PFSK-1 (cell line): ENCODE results near the gene ELMO2.

Experiments used
- FOXP2 ChIP-seq: optimal IDR thresholded peaks from 2 replicates; pipeline ENCODE3; 2011; ENCODE audit warnings: borderline replicate concordance, control low read depth, inconsistent platforms; ENCODE audit not compliant: insufficient read depth; ENCODE audit errors: extremely low read length, extremely low read depth
- POLR2AphosphoS5 ChIP-seq: IDR thresholded peaks from 2 replicates; pipeline ENCODE4 v1.6.1; 2012; ENCODE audit warnings: low read depth, mild to moderate bottlenecking, control low read depth, low read length, moderate library complexity
- SIN3A ChIP-seq: IDR thresholded peaks from 2 replicates; pipeline ENCODE4 v1.6.1; 2012; ENCODE audit warnings: mild to moderate bottlenecking, low read length, moderate library complexity, borderline replicate concordance; ENCODE audit not compliant: insufficient read depth
- TAF1 ChIP-seq: IDR thresholded peaks from 2 replicates; pipeline ENCODE4 v1.6.1; 2012; ENCODE audit warnings: low read length, control low read depth, borderline replicate concordance; ENCODE audit not compliant: insufficient read depth
- TF ChIP-seq, protein P1 (sequence below), 2 experiments: IDR thresholded peaks; 2 replicates each; pipeline versions ENCODE4 v1.6.1 to v1.8.0; 2011 to 2012; ENCODE audit warnings: low read depth in 2 of 2, low read length in 2 of 2, control low read depth in 1 of 2, inconsistent platforms in 1 of 2, mild to moderate bottlenecking in 1 of 2, moderate library complexity in 1 of 2; ENCODE audit not compliant: insufficient read depth in 1 of 2

Gene ELMO2

DNA sequence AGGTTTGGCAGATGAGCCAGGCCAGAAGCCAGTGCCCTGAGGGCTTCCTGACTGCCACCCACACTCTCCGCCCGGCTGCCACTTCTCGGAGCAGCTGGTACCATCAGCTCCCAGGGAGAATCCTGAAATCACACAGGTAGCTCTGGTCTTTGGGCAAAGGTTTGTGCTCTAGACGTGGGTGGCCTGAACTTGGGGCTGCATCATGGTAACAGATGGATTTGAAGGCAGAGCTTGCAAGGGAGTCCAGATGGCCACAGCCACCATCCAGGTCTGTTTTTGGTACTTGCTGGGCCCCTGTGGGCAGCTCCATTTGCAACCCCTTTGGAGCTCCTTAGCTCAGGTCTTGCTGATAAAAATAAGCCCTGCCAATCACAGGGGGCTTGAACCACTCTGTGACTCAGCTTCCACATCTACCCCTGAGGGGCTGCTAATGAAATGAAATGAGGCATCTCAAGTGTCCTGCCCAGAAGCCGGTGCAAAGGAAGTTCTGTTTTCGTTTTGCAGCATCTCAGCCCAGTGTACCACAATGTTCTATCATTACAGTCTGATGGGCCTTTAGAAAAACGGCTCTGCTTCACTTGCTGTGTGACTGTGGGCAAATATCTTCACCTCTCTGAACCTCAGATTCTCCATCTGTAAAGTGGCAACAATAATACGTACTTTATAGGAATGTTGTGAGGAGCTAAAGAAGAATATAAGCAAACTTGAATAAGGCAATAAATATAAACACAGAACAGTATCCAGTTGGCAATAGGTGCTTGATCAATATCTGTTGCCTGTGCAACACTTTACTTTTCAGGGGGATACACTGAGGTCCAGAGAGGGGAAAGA lies 73.0 kb downstream of the ELMO2 start:
- TF ChIP-seq, protein P1, sequence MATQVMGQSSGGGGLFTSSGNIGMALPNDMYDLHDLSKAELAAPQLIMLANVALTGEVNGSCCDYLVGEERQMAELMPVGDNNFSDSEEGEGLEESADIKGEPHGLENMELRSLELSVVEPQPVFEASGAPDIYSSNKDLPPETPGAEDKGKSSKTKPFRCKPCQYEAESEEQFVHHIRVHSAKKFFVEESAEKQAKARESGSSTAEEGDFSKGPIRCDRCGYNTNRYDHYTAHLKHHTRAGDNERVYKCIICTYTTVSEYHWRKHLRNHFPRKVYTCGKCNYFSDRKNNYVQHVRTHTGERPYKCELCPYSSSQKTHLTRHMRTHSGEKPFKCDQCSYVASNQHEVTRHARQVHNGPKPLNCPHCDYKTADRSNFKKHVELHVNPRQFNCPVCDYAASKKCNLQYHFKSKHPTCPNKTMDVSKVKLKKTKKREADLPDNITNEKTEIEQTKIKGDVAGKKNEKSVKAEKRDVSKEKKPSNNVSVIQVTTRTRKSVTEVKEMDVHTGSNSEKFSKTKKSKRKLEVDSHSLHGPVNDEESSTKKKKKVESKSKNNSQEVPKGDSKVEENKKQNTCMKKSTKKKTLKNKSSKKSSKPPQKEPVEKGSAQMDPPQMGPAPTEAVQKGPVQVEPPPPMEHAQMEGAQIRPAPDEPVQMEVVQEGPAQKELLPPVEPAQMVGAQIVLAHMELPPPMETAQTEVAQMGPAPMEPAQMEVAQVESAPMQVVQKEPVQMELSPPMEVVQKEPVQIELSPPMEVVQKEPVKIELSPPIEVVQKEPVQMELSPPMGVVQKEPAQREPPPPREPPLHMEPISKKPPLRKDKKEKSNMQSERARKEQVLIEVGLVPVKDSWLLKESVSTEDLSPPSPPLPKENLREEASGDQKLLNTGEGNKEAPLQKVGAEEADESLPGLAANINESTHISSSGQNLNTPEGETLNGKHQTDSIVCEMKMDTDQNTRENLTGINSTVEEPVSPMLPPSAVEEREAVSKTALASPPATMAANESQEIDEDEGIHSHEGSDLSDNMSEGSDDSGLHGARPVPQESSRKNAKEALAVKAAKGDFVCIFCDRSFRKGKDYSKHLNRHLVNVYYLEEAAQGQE (IDR thresholded peaks at IDR 0.05; ENCODE audit: insufficient read depth in 1 of 2, low read depth in 2 of 2, low read length in 2 of 2), result no peak
- TF ChIP-seq SIN3A, result no peak
- TF ChIP-seq FOXP2, result no peak
- TF ChIP-seq POLR2AphosphoS5, result no peak
- no peak for TF ChIP-seq TAF1

DNA sequence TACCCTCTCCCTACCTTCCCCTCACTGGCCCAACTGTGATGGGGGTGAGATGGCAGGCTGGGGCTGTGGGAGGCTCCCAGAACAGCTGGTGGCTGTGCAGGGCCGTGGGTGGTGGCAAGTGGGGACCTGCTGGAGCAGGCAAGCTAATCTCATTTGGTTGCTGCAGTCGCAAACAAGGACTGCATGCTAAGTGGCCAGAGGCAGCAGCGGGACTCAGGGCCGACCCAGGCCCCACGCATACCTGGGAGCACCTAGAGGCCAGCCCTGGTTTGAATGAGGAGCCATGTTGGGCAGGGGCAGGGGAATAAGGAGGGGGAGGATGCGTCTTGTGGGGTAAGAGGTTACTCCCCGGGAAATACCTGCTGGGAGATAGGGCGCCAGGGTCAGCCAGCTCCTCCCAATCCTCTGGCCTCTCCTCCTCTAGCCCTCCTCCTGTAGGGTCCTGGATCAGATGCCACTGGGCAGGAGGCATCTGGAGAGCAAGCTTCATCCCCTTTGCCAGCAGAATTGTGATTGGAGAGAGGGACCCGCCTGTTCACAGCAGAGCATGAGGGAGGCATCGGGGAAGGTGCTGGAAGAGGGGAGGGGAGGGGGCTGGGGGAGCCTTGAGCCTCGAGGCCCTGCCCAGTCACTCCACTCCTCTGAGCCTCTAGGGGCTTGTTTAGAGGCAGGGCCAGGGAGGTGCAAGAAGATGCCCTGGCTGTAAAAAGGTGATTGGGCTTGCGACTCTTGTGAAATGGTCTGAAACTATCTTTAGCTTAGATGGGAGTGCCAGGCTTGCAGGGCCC lies 73.8 kb downstream of the ELMO2 start:
- TF ChIP-seq TAF1, result no peak
- TF ChIP-seq POLR2AphosphoS5, result no peak
- TF ChIP-seq, protein P1 (IDR thresholded peaks at IDR 0.05; ENCODE audit: insufficient read depth in 1 of 2, low read depth in 2 of 2, low read length in 2 of 2), result no peak
- TF ChIP-seq SIN3A, result no peak
- no peak for TF ChIP-seq FOXP2

DNA sequence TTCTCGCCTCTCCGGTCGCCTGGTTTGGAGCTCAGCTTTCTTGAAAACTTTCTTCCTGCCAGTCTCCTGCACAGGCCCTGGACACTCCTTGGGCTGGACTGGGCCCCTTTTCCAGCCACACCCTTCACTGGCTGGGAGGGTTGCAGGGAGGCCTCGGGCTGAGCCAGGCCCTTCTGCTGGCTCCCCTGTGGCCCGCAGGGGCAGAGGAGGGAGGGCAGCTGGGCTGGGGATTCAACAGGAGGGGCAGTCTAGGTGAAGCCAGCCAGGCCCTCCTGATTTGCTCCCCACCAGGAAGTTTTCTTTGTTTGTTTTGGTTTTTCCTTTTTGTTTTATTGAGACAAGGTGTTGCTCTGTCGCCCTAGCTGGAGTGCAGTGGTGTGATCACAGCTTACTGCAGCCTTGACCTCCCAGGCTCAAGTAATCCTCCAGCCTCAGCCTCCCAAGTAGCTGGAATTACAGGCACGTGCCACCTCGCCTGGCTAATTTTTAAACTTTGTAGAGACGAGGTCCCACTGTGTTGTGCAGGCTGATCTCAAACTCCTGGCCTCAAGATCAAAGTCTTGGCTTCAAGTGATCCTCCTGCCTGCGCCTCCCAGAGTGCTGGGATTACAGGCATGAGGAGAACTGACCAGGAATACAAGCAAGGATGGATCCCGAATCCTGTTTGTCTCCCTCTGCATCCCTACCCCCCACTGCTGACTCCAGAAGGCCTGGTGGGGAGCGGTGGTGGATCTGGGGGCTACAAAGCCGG lies 74.6 kb downstream of the ELMO2 start:
- TF ChIP-seq, protein P1 (IDR thresholded peaks at IDR 0.05; ENCODE audit: insufficient read depth in 1 of 2, low read depth in 2 of 2, low read length in 2 of 2), result no peak
- TF ChIP-seq FOXP2 (no peak), TAF1 (no peak), SIN3A (no peak), POLR2AphosphoS5 (no peak)

DNA sequence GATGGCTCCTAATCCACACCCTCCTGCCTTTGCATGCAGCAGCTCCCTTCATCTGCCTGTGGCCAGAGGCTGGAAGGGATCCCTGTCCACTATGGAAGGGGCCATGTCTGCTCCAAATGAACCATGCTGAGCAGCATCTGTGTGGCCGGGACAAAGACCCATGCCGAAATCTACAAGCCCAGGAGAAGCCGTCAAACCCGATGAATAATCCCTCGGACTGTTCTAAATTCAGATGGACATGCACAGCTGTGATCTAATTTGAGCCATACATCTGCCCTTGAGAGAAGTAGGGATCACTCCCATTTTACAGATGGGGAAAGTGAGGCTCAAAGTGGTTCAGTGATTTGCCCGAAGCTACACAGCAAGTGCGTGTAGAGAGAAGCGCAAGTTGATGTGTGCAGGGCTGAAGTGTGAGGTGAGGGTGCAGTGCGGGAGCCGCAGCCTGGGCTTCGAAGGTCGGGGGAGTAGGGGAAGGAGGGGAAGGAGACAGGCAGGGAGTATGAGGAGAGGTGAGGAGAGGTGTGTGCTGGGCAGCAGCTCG lies 75.5 kb downstream of the ELMO2 start:
- TF ChIP-seq POLR2AphosphoS5, result no peak
- no peak for TF ChIP-seq TAF1
- TF ChIP-seq, protein P1 (IDR thresholded peaks at IDR 0.05; ENCODE audit: insufficient read depth in 1 of 2, low read depth in 2 of 2, low read length in 2 of 2), result no peak
- no peak for TF ChIP-seq SIN3A
- TF ChIP-seq FOXP2, result no peak
